NOMO-1 treated with DMSO at 0.1 percent for 48 hours (cell line): Measurements from ENCODE around the gene TBL1X.

Experiments
- DNase-seq: peaks from one replicate; lab custom pipeline; 2025; ENCODE audit not compliant: unreplicated experiment; lab: John Stamatoyannopoulos, UW

The TBL1X gene

GRCh38 chrX:9578083-9578779 lies 113.4 kb downstream of the TBL1X start:
- no peak for DNase-seq

DNA sequence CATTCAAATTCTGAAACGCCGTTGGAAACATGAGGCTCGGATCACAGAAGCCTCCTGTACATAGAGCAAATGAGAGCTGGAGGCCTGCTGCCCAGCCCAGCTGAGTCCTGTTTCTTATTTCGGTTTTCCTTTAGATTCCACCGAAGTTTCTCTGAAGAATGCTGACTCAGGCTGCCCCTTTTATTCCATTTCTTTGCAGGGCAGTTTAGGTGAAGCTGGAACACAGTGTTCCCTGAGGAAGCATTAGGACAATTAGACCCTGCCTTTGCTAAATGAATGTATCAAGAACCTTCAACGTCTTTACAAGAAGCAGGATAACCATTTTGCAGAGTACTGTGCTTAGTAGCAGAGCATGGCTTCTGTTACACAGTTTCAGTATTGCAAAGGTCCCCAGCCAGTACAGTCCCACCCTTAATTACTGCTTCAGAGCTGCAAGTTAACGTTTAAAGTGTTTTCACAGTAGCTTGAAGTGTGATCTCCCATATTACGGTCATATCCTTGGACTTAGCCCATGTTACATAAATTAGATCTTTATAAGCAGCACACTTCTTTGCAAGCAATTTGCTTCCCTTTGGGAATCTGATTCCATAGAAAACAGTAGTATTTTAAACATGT lies 117.0 kb downstream of the TBL1X start:
- DNase-seq = no peak

DNA sequence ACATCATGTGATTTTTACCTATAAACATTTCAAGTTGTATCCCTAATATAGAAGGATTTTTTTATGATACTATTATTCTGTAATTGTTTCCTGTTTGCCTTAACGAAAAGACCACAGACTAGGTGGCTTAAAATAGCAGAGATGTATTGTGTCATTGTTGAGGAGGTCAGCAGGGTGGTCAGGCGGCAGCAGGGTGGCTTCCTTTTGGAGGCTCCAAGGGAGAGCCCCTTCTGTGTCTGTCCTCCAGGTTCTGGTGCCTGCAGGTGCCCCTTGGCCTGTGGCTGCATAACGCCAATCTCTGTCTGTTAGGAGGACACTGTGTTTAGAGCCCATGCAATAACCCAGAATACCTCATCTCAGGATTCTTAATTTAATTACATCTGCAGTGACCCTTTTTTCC lies 118.1 kb downstream of the TBL1X start:
- peak; percentile 31 for DNase-seq

DNA sequence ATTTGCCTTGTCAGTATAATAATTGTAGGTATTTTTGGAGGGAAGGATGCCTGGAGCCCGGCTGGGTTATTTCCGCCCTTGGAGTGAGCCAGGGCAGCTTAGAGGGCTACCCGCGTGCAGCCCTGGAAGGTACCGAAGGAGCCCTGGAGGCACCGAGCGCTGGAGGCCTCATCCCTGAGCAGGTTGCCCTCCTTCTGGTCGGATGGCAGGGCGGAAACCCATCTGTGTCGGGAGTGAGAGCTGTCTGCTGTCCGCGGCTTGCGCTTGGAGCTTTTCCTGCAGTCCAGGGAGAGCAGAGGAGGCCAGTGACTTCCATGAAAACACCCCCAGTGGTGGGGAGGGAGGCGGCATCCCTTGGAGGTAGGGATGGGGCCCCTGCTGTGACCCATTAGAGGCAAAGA lies 122.1 kb downstream of the TBL1X start:
- no peak for DNase-seq

DNA sequence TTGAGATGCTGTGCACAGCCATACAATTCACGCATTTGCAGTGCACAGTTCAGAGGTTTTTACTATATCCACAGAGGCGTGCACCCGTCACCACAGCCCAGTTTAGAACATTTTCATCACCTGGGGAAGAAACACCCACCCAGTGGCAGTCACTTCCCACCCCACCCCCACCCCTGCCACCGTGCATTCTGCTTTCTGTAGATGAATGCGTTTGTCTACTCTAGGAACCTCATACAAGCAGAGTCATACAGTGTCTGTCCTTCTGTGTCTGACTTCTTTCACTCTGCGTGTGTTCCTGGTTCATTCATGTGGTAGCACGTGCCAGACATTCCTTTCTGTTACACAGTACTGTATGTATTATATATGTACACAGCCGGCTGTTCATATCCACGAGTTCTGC lies 122.8 kb downstream of the TBL1X start:
- no peak for DNase-seq

DNA sequence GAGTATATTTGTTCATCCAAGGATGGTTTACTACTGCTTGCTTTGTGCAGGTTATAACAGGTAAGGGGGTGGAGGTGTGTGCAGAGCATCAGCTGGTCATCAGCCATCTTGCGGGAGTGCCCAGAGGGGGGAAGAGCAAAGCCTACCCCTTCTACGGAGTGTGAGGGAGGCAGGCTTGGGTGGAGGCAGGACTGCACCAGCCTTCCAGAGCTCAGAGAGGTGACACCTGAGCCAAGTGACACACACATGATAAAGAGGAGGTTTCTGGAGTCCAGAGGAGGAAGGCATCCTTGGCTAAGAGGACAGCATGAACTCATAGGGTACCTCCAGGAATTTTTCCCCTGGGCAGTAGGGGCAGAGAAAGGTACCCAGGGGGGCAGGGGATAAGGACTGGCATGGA lies 126.6 kb downstream of the TBL1X start:
- DNase-seq = no peak

DNA sequence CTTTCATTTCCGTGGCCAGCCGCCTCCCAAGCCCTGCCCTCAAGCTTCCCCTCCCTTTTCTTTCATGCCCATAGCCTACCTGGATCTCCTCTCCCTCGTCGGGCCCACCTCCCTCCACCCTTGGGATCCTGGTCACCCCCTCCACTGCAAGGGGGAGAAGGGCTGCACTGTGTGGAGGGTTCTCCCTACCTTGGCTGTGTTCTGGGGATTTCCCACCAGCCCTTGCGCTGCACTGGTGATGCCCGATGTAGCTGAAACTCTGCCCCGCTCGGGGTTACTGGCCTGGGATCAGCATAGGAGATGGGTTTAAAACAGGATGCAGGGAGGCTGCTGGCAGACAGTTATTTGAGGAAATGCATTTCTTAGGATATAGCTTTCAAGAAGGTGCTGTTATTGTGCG lies 128.9 kb downstream of the TBL1X start:
- peak; percentile 16 for DNase-seq

- DNase-seq = no peak
Measured at GRCh38 chrX:9595174-9595573, 130.3 kb downstream of the TBL1X start.

GRCh38 chrX:9596837-9597236 lies 132.0 kb downstream of the TBL1X start:
- no peak for DNase-seq

- DNase-seq = no peak
Measured at GRCh38 chrX:9597361-9598035, 132.6 kb downstream of the TBL1X start.

GRCh38 chrX:9598344-9598743 lies 133.5 kb downstream of the TBL1X start:
- no peak for DNase-seq

GRCh38 chrX:9604111-9604907 lies 139.5 kb downstream of the TBL1X start:
- DNase-seq = no peak

GRCh38 chrX:9604908-9605306 lies 140.0 kb downstream of the TBL1X start:
- DNase-seq = no peak

- no peak for DNase-seq
Measured at GRCh38 chrX:9605484-9605883, 140.6 kb downstream of the TBL1X start.

DNA sequence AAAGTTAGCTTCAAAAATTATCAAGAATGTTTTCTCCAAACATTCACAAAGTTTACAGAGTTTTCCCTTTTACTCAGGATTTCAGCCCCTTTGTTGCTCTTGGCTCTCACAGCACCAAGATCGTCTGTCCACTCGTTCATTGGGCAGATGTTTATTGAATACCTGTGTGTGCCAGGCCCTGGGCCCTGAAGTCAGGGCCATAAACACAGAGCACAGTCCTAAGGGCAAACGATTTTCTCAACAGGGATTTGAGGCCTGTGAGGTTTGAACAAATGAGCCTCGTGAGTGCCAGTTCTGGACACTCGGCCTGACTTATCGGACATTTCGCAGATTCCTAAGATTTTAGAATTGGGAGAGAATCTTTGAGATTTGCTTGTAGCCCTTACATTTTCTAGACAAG lies 142.1 kb downstream of the TBL1X start:
- DNase-seq = no peak

DNA sequence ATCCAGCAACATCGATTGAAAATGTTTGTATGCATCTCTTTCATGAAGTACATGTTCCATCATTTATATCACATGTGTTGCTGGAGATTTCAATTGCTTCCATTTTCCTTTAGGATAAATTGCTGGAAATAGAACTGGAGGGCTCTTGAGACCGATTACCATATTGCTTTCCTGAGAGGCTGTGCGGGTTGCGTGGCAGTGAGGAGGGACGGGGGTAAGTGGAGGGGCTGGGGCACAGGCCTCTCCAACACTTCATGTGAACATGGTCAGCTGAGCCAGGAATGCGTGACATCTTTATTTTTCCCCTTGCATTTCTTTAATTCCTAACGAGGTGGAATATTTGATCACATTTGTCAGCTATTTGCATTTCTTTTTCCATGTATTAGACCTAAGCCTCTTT lies 144.6 kb downstream of the TBL1X start:
- no peak for DNase-seq

DNA sequence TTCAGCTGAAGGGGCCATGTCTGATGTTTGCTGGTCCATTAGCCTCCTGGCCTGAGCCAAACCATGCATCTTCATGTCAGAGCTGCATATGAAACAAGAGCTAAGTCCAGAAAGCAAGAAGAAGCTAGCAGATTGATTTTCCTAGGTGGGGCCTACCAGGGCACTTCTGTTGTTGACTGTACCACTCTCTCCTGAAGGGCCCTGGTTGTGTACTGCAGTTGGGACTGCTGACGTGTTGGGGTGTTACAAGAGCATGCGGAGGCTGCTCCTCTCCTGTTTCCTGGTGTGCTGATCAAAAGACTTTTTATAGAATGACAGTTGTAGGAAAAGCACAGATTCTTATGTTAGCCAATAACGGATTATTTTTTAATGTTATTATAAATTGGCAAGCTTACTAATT lies 145.1 kb downstream of the TBL1X start:
- DNase-seq = no peak

DNA sequence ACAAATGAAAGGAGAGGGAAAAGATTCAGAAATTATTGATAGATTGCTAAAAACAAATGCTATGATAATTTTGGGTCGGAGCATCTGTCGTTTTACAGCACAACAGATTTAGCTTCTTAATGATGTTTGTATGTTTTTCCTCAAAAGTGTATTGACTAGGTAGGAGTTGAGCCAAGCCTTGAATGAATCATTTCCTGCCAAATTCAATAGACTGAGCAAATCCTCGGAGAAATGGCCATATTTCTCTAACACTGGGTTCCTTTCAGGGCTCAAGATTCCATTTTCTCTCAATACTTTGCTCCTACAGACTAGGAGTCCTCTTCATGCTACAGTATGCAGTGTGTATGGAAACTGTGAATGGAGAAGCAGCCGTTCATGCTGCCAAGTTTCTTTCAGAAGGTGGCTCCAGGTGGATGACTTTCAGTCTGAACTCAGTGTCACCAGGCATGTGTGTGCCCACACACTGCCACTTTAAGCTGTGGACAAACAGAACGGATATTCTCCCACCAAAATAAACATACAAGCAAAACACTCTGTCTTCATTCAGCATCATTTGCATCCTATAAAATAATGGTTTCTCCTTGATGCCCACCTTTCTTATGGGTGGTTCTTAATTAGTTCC lies 146.0 kb downstream of the TBL1X start:
- no peak for DNase-seq

DNA sequence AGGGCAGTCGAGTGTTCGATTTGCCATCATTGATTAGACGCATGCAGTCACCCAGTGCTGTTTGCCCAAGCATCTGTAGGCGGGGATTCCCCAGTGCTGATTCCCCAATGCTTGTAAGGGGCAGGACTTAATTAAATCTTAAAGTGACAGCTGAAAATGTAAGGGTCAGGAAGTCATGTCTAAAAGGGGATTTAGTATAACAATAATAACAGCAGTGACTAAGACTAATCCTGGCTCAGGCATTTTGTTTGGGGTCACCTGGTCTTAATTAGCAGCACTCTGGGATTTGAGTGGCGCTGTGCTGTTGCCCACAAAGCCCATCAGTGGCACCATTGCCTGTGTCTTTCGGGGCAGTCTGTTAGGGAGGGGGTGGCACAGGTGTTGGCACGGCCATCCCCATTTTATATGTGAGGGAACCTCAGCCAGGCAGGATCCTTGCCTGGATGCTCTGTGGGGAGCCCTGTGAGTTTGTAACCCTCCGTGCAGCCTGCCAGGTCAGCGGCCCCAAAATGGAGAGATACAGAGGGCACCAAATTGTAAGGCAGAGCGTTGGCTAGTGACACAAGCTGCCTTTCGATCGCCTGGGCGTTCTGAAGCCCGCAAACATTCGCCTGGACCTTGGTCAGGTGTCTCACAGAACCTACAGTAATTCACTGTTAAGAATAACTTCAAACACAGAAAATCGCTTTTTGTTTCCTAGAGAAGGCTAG lies 146.7 kb downstream of the TBL1X start:
- DNase-seq = no peak

DNA sequence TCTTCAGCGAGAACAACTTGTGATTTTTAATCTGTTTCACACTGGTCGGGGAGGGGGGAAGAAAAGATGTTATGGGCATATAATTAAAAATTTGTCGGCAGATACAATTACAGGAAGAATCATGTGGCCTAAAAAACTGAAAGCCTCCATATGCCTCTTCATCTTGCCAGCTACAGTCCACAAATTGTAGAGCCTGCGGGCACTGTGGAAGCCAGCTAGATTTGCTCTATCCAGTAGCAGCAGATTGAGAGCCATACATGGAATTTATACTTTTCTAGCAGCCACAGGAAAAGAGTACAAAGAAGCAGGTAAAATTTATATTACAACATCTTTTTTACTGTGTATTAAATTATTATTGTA lies 147.3 kb downstream of the TBL1X start:
- DNase-seq = no peak

DNA sequence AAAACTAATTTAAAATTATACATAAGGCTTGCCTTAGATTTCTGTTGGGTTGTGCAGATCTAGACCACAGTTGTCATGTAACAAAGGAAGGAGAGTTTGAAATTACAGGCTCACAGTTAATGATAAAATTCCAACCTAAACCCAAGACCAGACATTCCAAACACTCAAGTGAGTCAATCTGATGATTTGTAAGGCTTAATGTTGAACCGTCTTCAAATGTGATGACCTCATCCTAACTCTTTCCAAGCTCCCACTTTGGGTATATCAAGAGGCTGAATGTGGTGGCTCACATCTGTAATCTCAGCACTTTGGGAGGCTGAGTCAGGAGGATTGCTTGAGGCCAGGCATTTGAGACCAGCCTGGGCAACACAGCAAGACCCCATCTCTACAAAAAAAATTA lies 149.2 kb downstream of the TBL1X start:
- no peak for DNase-seq
